ENCODE measurements around the gene DNAJB8.

DNA sequence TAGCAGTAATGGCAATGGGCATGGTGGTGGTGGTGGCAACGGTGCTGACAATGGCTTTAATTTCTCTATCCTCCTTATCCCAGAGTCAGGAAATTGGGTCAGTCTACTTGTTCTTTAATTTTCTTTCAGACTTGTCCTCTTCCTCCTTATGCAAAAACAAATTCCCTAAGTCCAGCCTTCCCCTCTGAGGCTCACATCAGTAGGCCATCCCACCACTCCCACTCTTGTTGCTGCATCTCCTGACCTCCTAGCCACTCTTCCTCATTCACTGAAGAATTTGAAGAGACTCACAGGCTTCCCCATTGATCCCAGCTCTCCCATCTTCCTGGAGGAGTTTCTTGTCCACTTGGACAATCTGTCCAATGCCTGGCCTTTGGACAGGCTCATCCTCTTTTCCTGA lies 19.9 kb downstream of the DNAJB8 start:
- TF ChIP-seq, protein P1, sequence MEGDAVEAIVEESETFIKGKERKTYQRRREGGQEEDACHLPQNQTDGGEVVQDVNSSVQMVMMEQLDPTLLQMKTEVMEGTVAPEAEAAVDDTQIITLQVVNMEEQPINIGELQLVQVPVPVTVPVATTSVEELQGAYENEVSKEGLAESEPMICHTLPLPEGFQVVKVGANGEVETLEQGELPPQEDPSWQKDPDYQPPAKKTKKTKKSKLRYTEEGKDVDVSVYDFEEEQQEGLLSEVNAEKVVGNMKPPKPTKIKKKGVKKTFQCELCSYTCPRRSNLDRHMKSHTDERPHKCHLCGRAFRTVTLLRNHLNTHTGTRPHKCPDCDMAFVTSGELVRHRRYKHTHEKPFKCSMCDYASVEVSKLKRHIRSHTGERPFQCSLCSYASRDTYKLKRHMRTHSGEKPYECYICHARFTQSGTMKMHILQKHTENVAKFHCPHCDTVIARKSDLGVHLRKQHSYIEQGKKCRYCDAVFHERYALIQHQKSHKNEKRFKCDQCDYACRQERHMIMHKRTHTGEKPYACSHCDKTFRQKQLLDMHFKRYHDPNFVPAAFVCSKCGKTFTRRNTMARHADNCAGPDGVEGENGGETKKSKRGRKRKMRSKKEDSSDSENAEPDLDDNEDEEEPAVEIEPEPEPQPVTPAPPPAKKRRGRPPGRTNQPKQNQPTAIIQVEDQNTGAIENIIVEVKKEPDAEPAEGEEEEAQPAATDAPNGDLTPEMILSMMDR (conservative IDR thresholded peaks at IDR 0.05; ENCODE audit: low read depth, low read length): no peak
- TF ChIP-seq EZH2 (IDR thresholded peaks at IDR 0.05; ENCODE audit: low read length, unreplicated experiment) (no peak), EZH2phosphoT487 (IDR thresholded peaks at IDR 0.05; ENCODE audit: borderline replicate concordance, low read length) (no peak)

Data from PC-3 (cell line).